GM18519 (cell line): ENCODE results near the gene HIBCH.
"Not testable (repeated sequence)": the region's sequence is repeated elsewhere in the genome, so short reads cannot be mapped to it uniquely, and the experiment has no call there.

ENCODE experiments used
- ATAC-seq: cut with Tn5 transposase; IDR thresholded peaks from one replicate; pipeline ENCODE4 v1.9.1; 2021; ENCODE audit warnings: mild to moderate bottlenecking, moderate library complexity; ENCODE audit not compliant: unreplicated experiment, low FRiP score

HIBCH gene

DNA sequence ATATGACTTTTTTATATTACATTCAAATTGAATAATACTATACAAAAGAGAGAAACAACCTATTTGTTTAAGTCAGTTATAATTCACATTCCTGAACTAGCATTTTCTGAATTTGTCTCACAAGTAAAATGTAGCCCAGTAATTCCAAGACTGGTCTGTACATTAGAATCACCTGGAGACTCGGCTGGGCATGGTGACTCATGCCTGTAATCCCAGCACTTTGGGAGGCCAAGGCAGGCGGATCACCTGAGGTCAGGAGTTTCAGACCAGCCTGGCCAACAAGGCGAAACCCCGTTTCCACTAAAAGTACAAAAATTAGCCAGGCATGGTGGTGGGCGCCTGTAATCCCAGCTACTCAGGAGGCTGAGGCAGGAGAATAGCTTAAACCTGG is 7.0 kb downstream of the HIBCH start:
- ATAC-seq = not testable (repeated sequence)

DNA sequence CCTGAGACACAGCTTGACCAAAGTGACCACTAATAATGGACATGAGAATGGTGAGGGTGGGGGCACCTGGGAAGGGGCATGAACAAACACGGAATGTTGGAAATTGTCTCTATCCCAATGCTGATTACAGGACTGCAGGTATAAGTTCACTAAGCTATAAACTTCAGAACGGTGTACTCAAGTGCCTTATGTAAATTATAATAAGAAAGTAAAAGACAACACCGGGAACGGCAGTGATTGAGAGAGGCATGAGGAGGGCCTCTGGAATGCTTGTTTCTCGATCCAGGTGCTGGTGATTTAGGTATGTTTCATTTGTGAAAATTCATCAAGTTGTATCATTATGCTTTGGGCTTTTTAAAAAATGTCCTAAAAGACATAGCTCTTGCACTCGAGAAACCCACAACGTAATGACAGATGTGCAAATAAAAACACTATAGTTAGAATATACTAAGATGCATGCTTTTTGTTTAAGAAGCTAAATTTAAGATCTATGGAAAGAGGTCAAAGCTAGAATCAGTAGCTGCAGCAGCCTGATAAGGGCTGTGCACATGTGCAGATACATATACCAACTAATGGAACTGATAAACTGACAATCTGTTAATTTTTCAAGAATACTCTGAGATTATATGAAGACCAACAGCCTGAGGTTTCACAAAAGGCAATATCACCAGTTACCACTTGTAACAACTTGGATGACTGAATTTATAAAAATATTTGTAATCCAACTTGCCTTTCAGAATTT is 7.6 kb downstream of the HIBCH start:
- ATAC-seq = no peak

DNA sequence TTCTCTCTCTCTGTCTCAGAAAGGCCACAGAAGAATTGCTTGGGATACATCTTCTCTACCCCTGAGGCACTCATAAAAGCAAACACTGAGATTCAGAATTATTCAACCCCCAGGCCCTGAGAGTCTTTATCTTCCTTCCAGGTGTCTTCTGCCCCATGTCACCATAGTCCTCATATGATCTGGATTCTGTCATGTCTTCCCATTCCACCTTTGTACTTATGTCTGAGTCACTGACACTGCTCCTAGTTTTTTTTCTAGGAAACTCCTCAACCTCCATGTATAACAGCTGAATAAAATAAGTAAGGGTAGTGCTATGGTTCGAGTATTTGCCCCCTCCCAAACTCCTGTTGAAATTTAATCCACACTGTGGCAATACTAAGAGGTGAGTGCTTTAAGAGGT is 11.6 kb downstream of the HIBCH start:
- ATAC-seq = no peak

DNA sequence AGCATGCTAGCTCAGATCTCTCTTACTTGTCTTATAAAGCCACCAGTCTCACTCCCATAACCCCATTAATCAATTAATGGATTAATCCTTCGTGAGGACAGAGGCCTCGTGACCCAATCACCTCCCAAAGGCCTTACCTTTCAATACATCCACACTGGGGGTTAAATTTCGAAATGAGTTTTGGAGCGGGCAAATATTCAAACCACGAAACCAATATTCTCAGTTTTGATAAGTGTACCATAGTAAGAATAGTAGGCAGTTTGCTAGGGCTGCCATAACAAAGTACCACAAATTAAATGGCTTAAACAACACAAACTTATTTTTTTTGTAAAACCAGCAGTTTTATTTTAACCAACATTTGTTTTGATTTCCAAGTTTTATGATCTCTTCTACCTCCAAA is 15.2 kb downstream of the HIBCH start:
- no peak for ATAC-seq

DNA sequence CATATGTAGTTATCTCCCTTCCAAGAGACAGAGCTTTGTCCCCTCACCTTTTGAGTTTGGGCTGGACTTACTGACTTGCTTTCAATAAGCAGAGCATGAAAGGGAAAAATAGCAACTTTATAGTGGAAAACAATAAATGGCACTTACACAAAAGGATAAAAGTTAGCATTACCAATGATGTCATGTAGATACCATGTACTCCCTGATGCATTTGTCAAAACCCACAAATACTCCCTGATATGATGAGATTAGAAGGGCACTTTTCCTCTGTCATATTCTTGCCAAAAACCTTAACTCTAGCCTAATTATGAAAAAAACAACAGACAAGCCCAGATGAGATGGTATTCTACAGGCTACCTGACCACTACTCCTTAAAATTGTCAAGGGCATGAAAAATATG is 16.0 kb downstream of the HIBCH start:
- no peak for ATAC-seq

DNA sequence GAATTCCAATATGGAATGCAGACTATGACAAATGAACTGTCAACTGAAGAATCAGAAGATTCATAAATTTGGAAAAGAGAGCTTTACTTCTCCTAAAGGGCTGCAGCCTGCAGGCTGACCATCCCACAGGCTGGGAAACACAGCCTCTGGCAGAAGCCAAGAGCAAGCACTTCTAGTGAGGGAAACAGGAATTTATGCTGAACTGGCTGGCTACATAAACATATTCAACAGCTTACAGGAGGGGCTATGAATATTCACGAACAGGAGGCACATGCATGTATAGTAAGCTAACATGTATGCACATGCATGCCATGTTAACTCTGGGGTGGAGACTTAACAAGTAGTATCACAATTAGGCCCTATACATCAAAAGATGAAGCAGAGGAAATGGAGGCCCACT is 17.6 kb downstream of the HIBCH start:
- ATAC-seq = no peak

DNA sequence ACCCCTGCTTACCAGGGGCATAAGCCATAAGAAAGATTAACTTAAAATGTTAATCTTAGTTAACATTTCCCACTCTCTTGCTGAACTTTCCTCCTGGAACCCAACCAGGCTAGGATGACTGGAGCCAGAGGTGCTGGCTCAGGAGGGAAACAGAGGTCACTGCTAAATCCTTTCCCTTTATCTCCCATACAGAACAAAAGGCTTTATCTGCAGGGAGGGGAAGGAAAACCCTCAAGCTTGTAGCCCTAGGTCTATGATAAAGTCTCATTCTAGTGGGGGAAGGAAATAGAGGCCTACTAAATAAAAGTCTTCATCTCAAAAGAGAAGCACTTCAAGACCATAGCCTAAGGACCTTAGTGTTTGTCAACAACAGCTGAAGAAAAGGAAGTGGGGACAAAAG is 18.6 kb downstream of the HIBCH start:
- ATAC-seq = no peak

DNA sequence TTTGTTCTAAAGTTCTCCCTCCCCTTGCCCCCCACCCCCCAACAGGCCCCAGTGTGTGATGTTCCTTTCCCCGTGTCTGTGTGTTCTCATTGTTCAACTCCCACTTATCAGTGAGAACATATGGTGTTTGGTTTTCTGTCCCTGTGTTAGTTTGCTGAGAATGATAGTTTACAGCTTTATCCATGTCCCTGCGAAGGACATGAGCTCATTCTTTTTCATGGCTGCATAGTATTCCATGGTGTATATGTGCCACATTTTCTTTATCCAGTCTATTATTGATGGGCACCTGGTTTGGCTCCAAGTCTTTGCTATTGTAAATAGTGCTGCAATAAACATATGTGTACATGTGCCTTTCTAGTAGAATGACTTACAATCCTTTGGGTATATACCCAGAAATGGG is 21.7 kb downstream of the HIBCH start:
- not testable (repeated sequence) for ATAC-seq

DNA sequence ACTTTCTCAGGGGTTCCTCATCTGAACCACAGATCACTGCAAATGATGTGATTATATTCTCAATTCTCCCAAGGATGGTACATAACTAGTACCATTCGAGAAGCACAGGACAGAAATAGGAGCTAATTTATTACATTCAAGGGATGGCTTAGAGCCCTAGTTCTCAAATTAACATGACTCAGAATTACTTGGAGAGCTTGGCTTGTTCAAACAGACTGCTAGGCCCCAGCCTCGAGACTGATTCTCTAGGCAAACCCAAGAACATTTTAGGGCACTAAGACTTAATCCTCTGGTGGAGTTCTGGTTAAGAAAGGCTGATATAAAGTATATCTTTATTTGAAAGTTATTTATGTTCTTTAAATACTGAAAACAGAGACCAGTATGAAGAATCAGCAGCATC is 35.8 kb downstream of the HIBCH start:
- ATAC-seq = no peak

DNA sequence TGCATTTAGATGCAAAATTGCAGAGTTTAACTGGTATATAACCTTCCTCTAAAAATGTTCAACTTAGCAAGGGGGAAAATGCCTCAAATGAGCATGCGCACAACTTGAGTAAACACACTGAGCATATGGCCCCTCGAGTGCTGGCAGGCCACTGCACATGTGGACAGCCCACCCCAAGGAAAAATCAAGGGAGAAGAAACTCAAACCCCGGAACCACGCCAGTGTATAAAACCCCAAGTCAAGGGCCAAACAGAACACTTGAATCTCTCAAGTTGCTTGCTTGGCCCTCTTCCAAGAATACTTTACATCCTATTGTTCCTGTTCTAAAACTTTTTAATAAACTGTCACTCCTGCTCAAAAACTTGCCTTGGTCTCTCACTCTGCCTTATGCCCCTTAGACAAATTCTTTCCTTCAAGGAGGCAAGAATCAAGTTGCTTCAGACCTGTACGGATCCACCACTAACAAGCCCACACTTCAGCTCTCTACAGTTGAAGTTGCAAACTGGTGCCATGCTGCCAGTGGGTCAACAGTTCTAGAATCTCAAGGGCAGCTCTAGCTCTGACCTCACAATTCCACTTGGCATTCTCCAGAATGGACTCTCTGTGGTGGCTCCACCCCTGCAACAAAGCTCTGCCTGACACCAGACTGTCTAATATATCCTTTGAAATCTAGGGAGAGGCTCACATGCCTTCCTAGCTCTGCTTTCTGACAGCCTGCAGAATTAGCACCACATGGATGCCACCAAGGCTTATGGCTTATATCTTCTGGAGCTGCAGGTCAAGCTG is 38.9 kb downstream of the HIBCH start:
- ATAC-seq = no peak

DNA sequence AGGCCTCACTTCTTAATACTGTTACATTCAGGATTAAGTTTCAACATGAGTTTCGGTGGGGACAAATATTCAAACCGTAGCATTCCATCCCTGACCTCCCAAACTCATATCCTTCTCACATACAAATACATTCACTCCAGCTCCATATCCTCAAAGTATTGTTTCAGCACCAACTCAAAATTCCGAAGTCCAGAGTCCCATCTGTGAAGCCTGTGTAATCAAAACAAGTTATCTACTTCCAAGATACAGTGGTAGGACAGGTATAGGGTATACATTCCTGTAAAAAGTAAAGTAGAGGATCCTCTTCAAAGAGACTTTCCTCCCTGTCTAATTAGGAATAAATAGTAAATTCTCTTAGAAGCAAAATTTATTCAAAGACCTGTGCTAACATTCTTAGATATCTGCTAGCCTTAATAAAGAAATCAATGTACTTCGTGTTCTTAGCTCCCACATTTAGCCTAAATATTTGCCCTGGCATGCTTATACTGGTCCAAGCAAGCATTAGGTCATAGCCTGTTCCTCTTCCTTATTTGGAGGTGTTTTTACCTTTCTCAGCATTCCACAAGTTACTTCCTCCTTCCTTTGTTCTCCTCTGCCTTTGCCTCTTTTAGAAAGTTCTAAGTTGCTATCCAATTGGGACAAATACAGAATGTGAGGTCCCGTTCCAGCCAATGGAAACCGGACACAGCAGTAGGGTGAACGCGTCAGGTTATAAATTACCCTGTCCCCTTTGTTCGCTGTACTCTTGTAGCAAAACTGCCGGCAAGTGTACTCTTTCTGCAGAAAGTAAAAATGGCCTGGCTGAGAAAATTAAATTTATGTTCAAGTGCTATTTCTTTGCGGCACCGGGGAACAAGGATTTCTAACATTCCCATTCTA is 40.1 kb downstream of the HIBCH start:
- not testable (repeated sequence) for ATAC-seq

DNA sequence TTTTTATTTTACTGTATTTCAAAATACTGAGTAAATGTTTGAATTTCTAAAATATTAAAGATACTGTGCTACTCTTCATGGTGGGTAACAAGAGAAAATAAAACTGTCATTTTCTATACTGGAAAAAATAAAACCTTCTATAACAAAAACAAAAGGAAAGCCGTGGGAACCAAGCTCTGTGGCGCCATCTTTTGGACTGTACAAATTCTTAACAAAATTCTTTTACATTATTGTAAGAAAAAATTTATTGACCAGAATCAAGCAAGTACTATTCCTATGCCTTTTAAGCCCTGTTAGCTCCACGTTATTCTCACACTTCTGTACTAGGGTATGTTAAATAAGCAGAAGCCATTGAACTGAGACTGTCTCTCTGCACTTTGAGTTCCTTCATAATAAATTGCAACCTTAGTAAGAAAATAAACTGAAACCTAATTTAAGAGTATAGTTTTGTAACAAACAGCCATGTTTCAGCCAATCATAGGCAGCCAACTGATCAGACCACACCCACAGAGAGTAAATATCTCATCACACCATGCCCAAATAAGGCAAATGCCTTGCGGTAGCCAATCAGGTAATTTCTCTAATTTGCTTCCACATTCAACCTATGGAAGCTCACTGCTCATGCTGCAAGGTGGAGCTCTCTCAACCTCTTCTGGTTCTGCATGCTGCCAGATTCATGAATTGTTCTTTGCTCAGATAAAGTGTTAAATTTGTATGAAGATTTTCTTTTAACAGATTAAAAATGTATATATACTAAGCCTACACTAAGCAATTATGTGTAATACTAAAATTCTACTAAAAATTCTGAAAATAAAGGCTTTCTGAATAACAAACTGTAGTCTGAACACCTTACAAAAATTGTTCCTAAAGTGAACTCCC is 42.2 kb downstream of the HIBCH start:
- no peak for ATAC-seq

DNA sequence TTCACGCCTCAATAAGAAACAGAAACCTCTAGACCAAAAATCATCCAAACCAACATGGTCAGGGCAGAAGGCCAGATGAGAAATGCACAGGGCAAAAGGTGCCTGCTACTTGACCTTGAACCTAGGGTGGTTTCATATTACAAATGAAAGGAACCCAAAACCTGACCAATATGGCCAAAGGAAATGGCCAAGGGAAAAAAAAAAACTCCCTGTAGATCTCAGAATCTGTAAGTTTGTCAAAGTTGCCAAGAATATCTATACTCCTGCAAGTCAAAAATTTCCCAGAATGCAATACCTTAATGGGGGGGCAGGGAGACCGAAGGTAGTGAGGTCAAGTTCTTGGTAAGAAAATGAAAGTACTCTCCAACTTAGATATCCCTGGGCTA is 47.2 kb downstream of the HIBCH start:
- ATAC-seq = no peak

DNA sequence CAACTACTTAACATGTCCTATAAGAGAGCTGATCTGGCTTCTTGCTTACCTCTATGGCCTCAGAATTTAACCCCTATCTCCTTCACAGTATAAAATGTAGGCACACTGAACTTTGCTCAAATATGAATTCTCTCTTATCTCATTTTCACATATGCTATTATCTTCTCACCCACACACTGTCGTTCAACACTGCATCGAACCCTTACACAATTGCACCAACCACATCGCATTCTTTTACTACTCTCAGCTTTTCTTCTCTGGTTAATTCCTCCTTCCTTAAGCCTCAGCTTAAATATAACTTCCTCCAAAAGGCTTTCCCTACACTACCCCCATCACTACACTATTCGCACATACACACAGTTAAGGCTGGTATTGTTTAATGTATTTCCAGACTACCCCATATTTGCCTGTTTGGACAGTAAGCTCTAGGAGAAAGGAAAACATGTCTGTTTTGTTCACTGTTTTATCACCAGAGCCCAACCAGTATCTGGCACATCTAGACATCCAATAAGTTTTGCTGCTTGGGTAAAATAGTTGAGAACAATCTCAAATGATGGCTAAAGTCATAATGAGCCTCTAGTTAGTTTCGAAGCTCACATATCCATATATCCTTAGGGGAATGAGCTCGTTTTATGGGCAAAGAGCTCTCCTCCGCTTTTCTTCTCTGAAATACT is 47.7 kb downstream of the HIBCH start:
- no peak for ATAC-seq

DNA sequence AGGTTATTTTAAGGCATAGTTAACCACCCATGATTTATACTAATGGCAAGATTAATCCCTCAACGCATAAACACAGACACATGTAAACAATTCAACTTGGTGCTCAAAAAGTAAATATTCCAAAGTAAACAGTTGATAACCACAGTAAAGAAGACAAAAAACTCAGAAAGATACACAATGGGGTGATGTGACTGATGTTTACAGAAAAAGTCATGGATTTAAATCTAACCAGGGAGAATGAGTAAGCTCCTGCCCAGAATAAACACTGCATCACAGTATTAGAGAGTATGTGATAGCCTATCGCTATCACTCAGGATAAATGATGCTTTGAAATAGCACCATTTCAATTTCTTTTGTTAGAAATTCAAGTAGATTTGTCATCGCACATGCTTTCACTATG is 49.3 kb downstream of the HIBCH start:
- no peak for ATAC-seq

DNA sequence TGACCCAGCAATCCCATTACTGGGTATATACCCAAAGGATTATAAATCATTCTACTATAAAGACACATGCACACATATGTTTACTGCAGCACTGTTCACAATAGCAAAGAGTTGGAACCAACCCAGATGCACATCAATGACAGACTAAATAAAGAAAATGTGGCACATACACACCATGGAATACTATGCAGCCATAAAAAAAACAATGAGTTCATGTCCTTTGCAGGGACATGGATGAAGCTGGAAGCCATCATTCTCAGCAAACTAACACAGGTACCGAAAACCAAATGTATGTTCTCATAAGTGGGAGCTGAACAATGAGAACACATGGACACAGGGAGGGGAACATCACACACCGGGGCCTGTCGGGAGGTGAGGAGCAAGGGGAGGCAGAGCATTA is 49.9 kb downstream of the HIBCH start:
- not testable (repeated sequence) for ATAC-seq

DNA sequence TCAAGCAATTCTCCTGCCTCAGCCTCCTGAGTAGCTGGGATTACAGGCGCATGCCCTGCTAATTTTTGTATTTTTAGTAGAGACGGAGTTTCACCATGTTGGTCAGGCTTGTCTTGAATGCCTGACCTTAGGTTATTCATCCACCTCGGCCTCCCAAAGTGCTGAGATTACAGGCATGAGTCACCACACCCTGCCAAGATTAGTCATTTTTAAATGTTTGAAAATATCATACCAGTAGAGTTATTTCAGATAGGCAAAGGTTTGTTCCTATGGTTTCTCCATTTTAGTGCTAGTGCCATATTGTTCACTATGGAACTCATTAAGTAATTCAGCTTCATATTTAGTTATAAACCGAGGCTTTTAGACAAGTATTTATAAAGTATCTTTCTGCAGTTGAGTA is 52.3 kb downstream of the HIBCH start:
- no peak for ATAC-seq

DNA sequence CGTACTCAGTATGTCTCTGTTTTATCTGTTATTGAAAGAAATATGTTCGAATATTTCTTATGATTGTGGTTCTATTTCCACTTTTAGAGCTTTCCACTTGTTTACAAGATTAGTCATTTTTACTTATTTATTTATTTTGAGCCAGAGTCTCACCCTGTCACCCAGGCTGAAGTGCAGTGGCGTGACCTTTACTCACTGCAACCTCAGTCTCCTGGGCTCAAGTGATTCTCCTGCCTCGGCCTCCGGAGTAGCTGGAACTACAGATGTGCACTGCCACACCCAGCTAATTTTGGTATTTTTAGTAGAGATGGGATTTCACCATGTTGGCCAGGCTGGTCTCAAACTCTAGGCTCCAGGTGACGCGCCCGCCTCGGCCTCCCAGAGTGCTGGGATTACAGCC is 53.3 kb downstream of the HIBCH start:
- no peak for ATAC-seq

DNA sequence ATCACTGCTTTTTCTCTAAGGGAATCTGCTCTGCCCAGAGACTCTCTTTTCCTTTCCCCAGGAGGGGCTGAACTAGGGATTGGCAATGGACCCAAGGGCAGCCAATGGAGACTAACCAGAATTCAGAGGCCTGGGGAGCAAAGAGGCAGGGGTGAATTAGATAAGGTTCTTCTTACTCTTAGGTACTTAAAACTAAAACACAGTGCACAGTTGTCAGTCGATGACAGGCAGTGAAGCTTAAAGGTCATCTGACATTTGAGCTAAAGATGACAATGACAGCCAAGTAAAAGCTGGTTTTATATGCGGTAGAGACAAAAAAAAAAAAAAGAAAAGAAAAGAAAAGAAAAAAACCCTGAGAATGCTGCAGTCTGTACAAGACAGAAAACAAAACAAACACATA is 57.8 kb downstream of the HIBCH start:
- ATAC-seq = no peak

DNA sequence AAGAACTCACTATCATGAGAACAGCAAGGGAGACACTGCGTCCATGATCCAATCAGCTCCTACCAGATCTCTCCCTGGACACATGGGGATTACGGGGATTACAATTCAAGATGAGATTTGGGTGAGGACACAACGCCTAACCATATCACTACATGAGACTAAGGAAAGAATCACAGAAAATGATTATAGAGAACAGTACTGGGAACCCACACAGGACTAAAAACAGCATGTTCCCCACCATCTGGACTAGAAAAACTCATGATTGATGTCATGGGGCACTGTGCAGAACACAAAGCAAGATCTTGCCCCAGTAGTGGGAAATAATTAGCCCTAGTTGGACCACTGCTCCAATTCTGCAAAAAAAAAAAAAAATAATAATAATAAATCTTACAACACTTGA is 63.5 kb downstream of the HIBCH start:
- ATAC-seq = no peak
